ENCODE data around the gene SLC25A21. TPM values are rescaled to one million over a fixed set of nuclear protein-coding genes. Genes with fewer than 3 reads are reported as not detected.

SLC25A21 gene
- total RNA-seq, 2 donors from 2014 or later = not detected

GRCh38 chr14:36843410-36843809 lies 329.0 kb downstream of the SLC25A21 start:
- Mint-ChIP-seq H3K27me3 (no peaks in the 10 kb centered on the region), H3K27ac (no peak overlapping the region), H3K9me3 (peaks cover 5% of the 10 kb centered on the region), H3K4me1 (ENCODE audit: low read depth in 2 of 2) (no peaks in the 10 kb centered on the region), H3K36me3 (no peaks in the 10 kb centered on the region), H3K4me3 (no peak overlapping the region)
- DNase-seq (ENCODE audit: low spot score) (no peak), ATAC-seq (no peak)

- H3K4me1 Mint-ChIP-seq (ENCODE audit: low read depth in 2 of 2) = no peaks in the 10 kb centered on the region
- H3K9me3 Mint-ChIP-seq = peaks cover 8% of the 10 kb centered on the region
- H3K27me3 Mint-ChIP-seq = no peaks in the 10 kb centered on the region
- DNase-seq (ENCODE audit: low spot score) (no peak), ATAC-seq (no peak)
- no peak overlapping the region for H3K27ac Mint-ChIP-seq
- H3K4me3 Mint-ChIP-seq = no peak overlapping the region
- no peaks in the 10 kb centered on the region for H3K36me3 Mint-ChIP-seq
Measured at GRCh38 chr14:36835128-36835527, 337.3 kb downstream of the SLC25A21 start.

- no peaks in the 10 kb centered on the region for H3K36me3 Mint-ChIP-seq
- ATAC-seq (no peak), DNase-seq (ENCODE audit: low spot score) (no peak)
- peaks cover 10% of the 10 kb centered on the region for H3K9me3 Mint-ChIP-seq
- no peak overlapping the region for H3K27ac Mint-ChIP-seq
- H3K4me1 Mint-ChIP-seq (ENCODE audit: low read depth in 2 of 2) = no peaks in the 10 kb centered on the region
- no peaks in the 10 kb centered on the region for H3K27me3 Mint-ChIP-seq
- H3K4me3 Mint-ChIP-seq = no peak overlapping the region
Measured at GRCh38 chr14:36834293-36834692, 338.1 kb downstream of the SLC25A21 start.

GRCh38 chr14:36829547-36829946 lies 342.9 kb downstream of the SLC25A21 start:
- no peak for ATAC-seq
- Mint-ChIP-seq H3K36me3 (no peaks in the 10 kb centered on the region), H3K4me1 (ENCODE audit: low read depth in 2 of 2) (no peaks in the 10 kb centered on the region), H3K4me3 (no peak overlapping the region), H3K27ac (no peak overlapping the region), H3K9me3 (peaks cover 12% of the 10 kb centered on the region), H3K27me3 (no peaks in the 10 kb centered on the region)
- no peak for DNase-seq (ENCODE audit: low spot score)

- no peaks in the 10 kb centered on the region for H3K4me1 Mint-ChIP-seq (ENCODE audit: low read depth in 2 of 2)
- peaks cover 14% of the 10 kb centered on the region for H3K9me3 Mint-ChIP-seq
- no peaks in the 10 kb centered on the region for H3K27me3 Mint-ChIP-seq
- no peaks in the 10 kb centered on the region for H3K36me3 Mint-ChIP-seq
- H3K4me3 Mint-ChIP-seq = no peak overlapping the region
- H3K27ac Mint-ChIP-seq = no peak overlapping the region
- ATAC-seq = no peak
- DNase-seq (ENCODE audit: low spot score) = no peak
Measured at GRCh38 chr14:36827861-36828260, 344.5 kb downstream of the SLC25A21 start.

- no peak overlapping the region for H3K27ac Mint-ChIP-seq
- H3K4me3 Mint-ChIP-seq = no peak overlapping the region
- no peak for DNase-seq (ENCODE audit: low spot score)
Measured at GRCh38 chr14:36826614-36827013, 345.8 kb downstream of the SLC25A21 start.

GRCh38 chr14:36824854-36825253 lies 347.6 kb downstream of the SLC25A21 start:
- H3K27me3 Mint-ChIP-seq = no peaks in the 10 kb centered on the region
- peaks cover 13% of the 10 kb centered on the region for H3K9me3 Mint-ChIP-seq
- H3K4me3 Mint-ChIP-seq = no peak overlapping the region
- no peak for ATAC-seq
- no peak overlapping the region for H3K27ac Mint-ChIP-seq
- no peaks in the 10 kb centered on the region for H3K36me3 Mint-ChIP-seq
- H3K4me1 Mint-ChIP-seq (ENCODE audit: low read depth in 2 of 2) = no peaks in the 10 kb centered on the region
- DNase-seq (ENCODE audit: low spot score) = no peak

More at GRCh38 chr14:36826614-36827013, 345.8 kb downstream of the SLC25A21 start:
- Mint-ChIP-seq H3K4me1 (ENCODE audit: low read depth in 2 of 2) (no peaks in the 10 kb centered on the region), H3K9me3 (peaks cover 14% of the 10 kb centered on the region), H3K36me3 (no peaks in the 10 kb centered on the region), H3K27me3 (no peaks in the 10 kb centered on the region)
- ATAC-seq = no peak

- ATAC-seq (no peak), DNase-seq (ENCODE audit: low spot score) (no peak)
- no peaks in the 10 kb centered on the region for H3K4me1 Mint-ChIP-seq (ENCODE audit: low read depth in 2 of 2)
- no peaks in the 10 kb centered on the region for H3K36me3 Mint-ChIP-seq
- H3K4me3 Mint-ChIP-seq = no peak overlapping the region
- H3K27ac Mint-ChIP-seq = no peak overlapping the region
- H3K9me3 Mint-ChIP-seq = peaks cover 10% of the 10 kb centered on the region
- no peaks in the 10 kb centered on the region for H3K27me3 Mint-ChIP-seq
Measured at GRCh38 chr14:36823651-36824050, 348.8 kb downstream of the SLC25A21 start.

GRCh38 chr14:36822685-36823084 lies 349.7 kb downstream of the SLC25A21 start:
- H3K4me3 Mint-ChIP-seq = no peak overlapping the region
- H3K36me3 Mint-ChIP-seq = no peaks in the 10 kb centered on the region
- ATAC-seq (no peak), DNase-seq (ENCODE audit: low spot score) (no peak)
- no peaks in the 10 kb centered on the region for H3K27me3 Mint-ChIP-seq
- H3K4me1 Mint-ChIP-seq (ENCODE audit: low read depth in 2 of 2) = no peaks in the 10 kb centered on the region
- H3K9me3 Mint-ChIP-seq = peaks cover 8% of the 10 kb centered on the region
- H3K27ac Mint-ChIP-seq = no peak overlapping the region

- no peaks in the 10 kb centered on the region for H3K4me1 Mint-ChIP-seq (ENCODE audit: low read depth in 2 of 2)
- ATAC-seq = no peak
Measured at GRCh38 chr14:36820901-36821300, 351.5 kb downstream of the SLC25A21 start.

GRCh38 chr14:36820111-36820709 lies 352.2 kb downstream of the SLC25A21 start:
- H3K36me3 Mint-ChIP-seq = no peaks in the 10 kb centered on the region
- ATAC-seq = no peak
- DNase-seq (ENCODE audit: low spot score) = no peak
- H3K27me3 Mint-ChIP-seq = no peaks in the 10 kb centered on the region
- H3K9me3 Mint-ChIP-seq = peaks cover 5% of the 10 kb centered on the region
- H3K4me1 Mint-ChIP-seq (ENCODE audit: low read depth in 2 of 2) = no peaks in the 10 kb centered on the region
- H3K27ac Mint-ChIP-seq = no peak overlapping the region
- no peak overlapping the region for H3K4me3 Mint-ChIP-seq

More at GRCh38 chr14:36820901-36821300, 351.5 kb downstream of the SLC25A21 start:
- Mint-ChIP-seq H3K4me3 (no peak overlapping the region), H3K36me3 (no peaks in the 10 kb centered on the region), H3K27ac (no peak overlapping the region), H3K27me3 (no peaks in the 10 kb centered on the region), H3K9me3 (peaks cover 5% of the 10 kb centered on the region)
- no peak for DNase-seq (ENCODE audit: low spot score)

- Mint-ChIP-seq H3K27ac (no peak overlapping the region), H3K27me3 (no peaks in the 10 kb centered on the region), H3K9me3 (peaks cover 7% of the 10 kb centered on the region), H3K4me1 (ENCODE audit: low read depth in 2 of 2) (no peaks in the 10 kb centered on the region), H3K4me3 (no peak overlapping the region), H3K36me3 (no peaks in the 10 kb centered on the region)
- DNase-seq (ENCODE audit: low spot score) = no peak
- no peak for ATAC-seq
Measured at GRCh38 chr14:36818794-36819384, 353.5 kb downstream of the SLC25A21 start.

- Mint-ChIP-seq H3K4me1 (ENCODE audit: low read depth in 2 of 2) (no peaks in the 10 kb centered on the region), H3K4me3 (no peak overlapping the region), H3K36me3 (no peaks in the 10 kb centered on the region), H3K27me3 (no peaks in the 10 kb centered on the region), H3K9me3 (peaks cover 3% of the 10 kb centered on the region), H3K27ac (no peak overlapping the region)
- ATAC-seq (no peak), DNase-seq (ENCODE audit: low spot score) (no peak)
Measured at GRCh38 chr14:36818246-36818645, 354.2 kb downstream of the SLC25A21 start.

- H3K9me3 Mint-ChIP-seq = peaks cover 3% of the 10 kb centered on the region
- H3K27me3 Mint-ChIP-seq = no peaks in the 10 kb centered on the region
- no peaks in the 10 kb centered on the region for H3K4me1 Mint-ChIP-seq (ENCODE audit: low read depth in 2 of 2)
- ATAC-seq = no peak
- DNase-seq (ENCODE audit: low spot score) = no peak
- no peak overlapping the region for H3K27ac Mint-ChIP-seq
- no peaks in the 10 kb centered on the region for H3K36me3 Mint-ChIP-seq
- no peak overlapping the region for H3K4me3 Mint-ChIP-seq
Measured at GRCh38 chr14:36817071-36817930, 355.1 kb downstream of the SLC25A21 start.
